T-helper 17 cell (primary cell): ENCODE results near the gene BPTF. TPM values are rescaled to one million over a fixed set of nuclear protein-coding genes. Genes with fewer than 3 reads are reported as not detected.
"Not testable (repeated sequence)": the region's sequence is repeated elsewhere in the genome, so short reads cannot be mapped to it uniquely, and the experiment has no call there.

Experiments used
- ATAC-seq: fragments of 150-1000 bp; cut with Tn5 transposase; 2 replicates; pipeline ENCODE4 v1.10.0; 2021; ENCODE audit warnings: mild to moderate bottlenecking, moderate library complexity
- DNase-seq, 3 donors: peaks; one replicate each; pipeline versions ENCODE4 v3.0.0 to v3.0.0-alpha.2; 2020 to 2021
- H3K9me3 ChIP-seq: one replicate; pipeline ENCODE4 v1.7.0; 2013; ENCODE audit warnings: low read length, mild to moderate bottlenecking; ENCODE audit not compliant: control insufficient read depth, poor library complexity, severe bottlenecking
- H3K27ac Mint-ChIP-seq: one replicate; pipeline ENCODE4 v1.8.0; 2022; ENCODE audit warnings: mild to moderate bottlenecking, moderate library complexity, mixed read lengths
- H3K27me3 Mint-ChIP-seq: one replicate; pipeline ENCODE4 v1.8.0; 2022; ENCODE audit warnings: mixed read lengths
- H3K36me3 Mint-ChIP-seq: one replicate; pipeline ENCODE4 v1.8.0; 2022; ENCODE audit warnings: low read depth, mixed read lengths
- H3K4me1 Mint-ChIP-seq: one replicate; pipeline ENCODE4 v1.8.0; 2022; ENCODE audit warnings: mild to moderate bottlenecking, mixed read lengths
- H3K4me3 Mint-ChIP-seq: one replicate; pipeline ENCODE4 v1.8.0; 2022; ENCODE audit warnings: mild to moderate bottlenecking, moderate library complexity, mixed read lengths
- total RNA-seq, 4 donors: library from RNA in 2 of 4; stranded (reverse) in 2 of 4; gene quantifications; one replicate each; pipeline ENCODE4 v1.2.3 and lab custom pipeline; 2022 to 2026

BPTF gene
- total RNA-seq, 2 donors from 2014 or later, result 138 to 145 TPM

DNA sequence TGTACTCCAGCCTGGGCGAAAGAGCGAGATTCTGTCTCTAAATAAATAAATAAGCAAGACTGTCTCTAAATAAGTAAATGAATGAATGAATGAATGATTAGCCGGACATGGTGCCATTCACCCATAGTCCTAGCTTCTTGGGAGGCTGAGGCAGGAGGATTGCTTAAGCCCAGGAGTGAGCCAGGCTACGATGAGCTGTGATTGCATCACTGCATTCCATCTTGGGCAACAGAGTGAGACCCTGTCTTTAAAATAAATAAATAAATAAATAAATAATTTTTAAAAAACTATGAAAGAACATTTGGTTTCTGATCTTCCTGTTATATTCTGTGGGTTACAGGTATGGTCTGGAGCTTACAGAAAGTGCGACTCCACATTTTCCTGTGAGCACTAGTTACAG is 105.9 kb downstream of the BPTF start:
- H3K4me1 Mint-ChIP-seq, result no peaks in the 10 kb centered on the region
- H3K27ac Mint-ChIP-seq, result no peak overlapping the region
- H3K27me3 Mint-ChIP-seq, result no peaks in the 10 kb centered on the region
- DNase-seq (no peak), ATAC-seq (no peak)
- H3K9me3 ChIP-seq, result no peaks in the 10 kb centered on the region
- no peaks in the 10 kb centered on the region for H3K36me3 Mint-ChIP-seq
- H3K4me3 Mint-ChIP-seq, result no peak overlapping the region

DNA sequence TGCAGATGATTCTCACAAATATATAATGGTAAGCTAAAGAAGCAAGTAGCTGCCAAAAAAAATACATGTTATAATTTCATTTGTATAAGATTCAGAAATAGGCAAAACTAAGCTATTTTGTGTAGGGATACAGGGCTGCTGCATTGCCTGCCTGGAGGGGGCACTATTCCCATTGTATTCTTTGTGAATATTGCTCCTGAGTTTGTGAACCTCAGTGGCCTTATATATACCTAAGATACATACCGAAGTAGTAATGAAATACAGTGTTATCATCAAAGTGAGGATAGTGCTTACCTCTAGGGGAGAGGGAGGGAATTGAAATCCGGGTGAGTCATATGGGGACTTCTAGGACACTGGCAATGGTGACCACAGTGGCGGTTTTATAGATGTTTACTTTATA is 117.5 kb downstream of the BPTF start:
- no peaks in the 10 kb centered on the region for H3K27me3 Mint-ChIP-seq

DNA sequence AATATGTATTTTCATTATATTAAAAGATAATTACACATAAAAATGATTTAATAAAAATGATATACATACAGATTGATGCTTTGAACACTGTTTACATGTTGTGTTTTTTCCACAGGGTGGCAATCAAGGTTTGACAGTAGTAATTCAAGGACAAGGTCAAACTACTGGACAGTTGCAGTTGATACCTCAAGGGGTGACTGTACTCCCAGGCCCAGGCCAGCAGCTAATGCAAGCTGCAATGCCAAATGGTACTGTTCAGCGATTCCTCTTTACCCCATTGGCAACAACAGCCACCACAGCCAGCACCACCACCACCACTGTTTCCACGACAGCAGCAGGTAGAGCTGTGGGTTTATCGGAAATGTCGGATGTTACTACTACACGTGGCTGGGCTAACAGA is 118.7 kb downstream of the BPTF start:
- Mint-ChIP-seq H3K4me3 (no peak overlapping the region), H3K27ac (no peak overlapping the region), H3K4me1 (peaks cover 6% of the 10 kb centered on the region), H3K36me3 (peaks cover 17% of the 10 kb centered on the region), H3K27me3 (no peaks in the 10 kb centered on the region)
- DNase-seq, result no peak
- ATAC-seq, result no peak
- H3K9me3 ChIP-seq, result no peaks in the 10 kb centered on the region

More for the DNA sequence above, 117.5 kb downstream of the BPTF start:
- no peak for ATAC-seq
- H3K27ac Mint-ChIP-seq, result no peak overlapping the region
- no peaks in the 10 kb centered on the region for H3K9me3 ChIP-seq
- H3K36me3 Mint-ChIP-seq, result peaks cover 13% of the 10 kb centered on the region
- H3K4me1 Mint-ChIP-seq, result peaks cover 6% of the 10 kb centered on the region
- no peak for DNase-seq
- H3K4me3 Mint-ChIP-seq, result no peak overlapping the region

DNA sequence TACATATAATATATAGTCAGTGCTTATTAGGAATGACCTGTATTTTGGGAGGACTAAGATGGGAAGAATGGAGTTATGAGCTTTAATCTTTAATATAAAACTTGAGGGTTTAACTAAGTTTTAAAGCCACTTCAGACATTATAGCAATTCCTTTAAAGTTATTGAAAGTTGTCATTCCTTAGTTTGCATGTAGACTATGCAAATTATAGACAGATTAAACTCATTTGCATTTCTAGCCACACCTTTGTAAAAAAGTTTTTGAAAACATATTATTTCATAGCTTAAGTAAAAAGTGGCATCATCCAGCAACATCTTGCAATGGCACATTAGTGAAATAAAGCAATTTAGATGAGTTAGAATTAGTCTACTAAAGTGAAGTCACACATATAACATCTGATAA is 121.2 kb downstream of the BPTF start:
- no peak for DNase-seq
- Mint-ChIP-seq H3K4me3 (no peak overlapping the region), H3K27ac (no peak overlapping the region), H3K36me3 (peaks cover 17% of the 10 kb centered on the region), H3K27me3 (no peaks in the 10 kb centered on the region), H3K4me1 (peaks cover 9% of the 10 kb centered on the region)
- no peak for ATAC-seq
- no peaks in the 10 kb centered on the region for H3K9me3 ChIP-seq

DNA sequence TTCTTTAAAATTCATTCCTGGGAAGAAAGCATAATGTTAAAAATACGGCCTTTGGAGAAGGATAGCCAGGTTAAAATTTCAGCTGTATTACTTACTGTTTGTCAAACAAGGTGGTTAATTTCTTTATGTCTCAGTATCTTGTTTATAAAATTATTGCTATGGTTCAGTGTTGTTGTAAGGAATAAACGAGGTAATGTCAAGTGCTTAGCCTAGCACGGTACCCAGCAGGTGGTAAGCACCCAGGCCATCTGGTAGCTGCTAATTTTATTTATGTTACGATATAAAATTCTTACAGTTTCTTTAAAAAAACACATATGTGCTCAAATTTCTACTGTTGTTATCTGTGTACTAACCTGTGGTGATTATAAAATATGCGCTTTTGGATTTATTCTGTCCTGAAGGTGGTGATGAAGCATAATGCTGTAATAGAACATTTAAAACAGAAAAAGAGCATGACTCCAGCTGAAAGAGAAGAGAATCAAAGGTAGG is 122.1 kb downstream of the BPTF start:
- Mint-ChIP-seq H3K27me3 (no peaks in the 10 kb centered on the region), H3K4me3 (no peak overlapping the region), H3K4me1 (peaks cover 9% of the 10 kb centered on the region), H3K27ac (no peak overlapping the region), H3K36me3 (peaks cover 17% of the 10 kb centered on the region)
- ATAC-seq (no peak), DNase-seq (no peak)
- H3K9me3 ChIP-seq, result no peaks in the 10 kb centered on the region

DNA sequence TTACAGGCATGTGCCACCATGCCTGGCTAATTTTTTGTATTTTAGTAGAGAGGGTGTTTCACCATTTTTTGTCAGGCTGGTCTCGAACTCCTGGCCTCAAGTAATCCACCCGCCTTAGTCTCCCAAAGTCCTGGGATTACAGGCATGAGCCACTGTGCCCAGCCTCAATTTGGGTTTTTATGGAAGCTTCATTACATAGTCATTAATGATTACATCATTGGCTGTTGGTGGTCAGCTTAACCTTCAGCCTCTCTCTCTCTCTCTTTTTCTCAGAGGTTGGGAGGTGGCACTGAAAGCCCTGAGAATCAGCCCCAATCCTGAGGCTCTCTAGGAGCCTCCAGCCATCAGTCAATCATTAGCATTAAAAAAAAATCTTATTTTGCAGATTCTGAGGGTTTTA is 125.6 kb downstream of the BPTF start:
- Mint-ChIP-seq H3K27ac (no peak overlapping the region), H3K36me3 (peaks cover 6% of the 10 kb centered on the region)
- DNase-seq, result no peak

DNA sequence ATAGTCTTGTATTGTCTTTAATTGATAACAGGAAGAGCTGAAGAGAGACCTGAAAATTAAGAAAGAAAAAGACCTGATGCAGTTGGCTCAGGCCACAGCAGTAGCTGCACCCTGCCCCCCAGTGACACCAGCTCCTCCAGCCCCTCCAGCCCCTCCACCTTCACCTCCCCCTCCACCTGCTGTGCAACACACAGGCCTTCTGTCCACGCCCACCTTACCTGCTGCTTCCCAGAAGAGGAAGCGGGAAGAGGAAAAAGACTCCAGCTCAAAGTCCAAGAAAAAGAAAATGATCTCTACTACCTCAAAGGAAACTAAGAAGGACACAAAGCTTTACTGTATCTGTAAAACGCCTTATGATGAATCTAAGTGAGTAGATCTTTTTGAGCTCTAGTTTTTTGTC is 134.2 kb downstream of the BPTF start:
- Mint-ChIP-seq H3K4me1 (peaks cover 7% of the 10 kb centered on the region), H3K27ac (no peak overlapping the region), H3K27me3 (no peaks in the 10 kb centered on the region), H3K4me3 (no peak overlapping the region), H3K36me3 (peaks cover 3% of the 10 kb centered on the region)
- DNase-seq (no peak), ATAC-seq (no peak)
- no peaks in the 10 kb centered on the region for H3K9me3 ChIP-seq

More for the DNA sequence above, 125.6 kb downstream of the BPTF start:
- no peak overlapping the region for H3K4me3 Mint-ChIP-seq
- peaks cover 4% of the 10 kb centered on the region for H3K4me1 Mint-ChIP-seq
- no peak for ATAC-seq
- no peaks in the 10 kb centered on the region for H3K27me3 Mint-ChIP-seq
- H3K9me3 ChIP-seq, result no peaks in the 10 kb centered on the region

DNA sequence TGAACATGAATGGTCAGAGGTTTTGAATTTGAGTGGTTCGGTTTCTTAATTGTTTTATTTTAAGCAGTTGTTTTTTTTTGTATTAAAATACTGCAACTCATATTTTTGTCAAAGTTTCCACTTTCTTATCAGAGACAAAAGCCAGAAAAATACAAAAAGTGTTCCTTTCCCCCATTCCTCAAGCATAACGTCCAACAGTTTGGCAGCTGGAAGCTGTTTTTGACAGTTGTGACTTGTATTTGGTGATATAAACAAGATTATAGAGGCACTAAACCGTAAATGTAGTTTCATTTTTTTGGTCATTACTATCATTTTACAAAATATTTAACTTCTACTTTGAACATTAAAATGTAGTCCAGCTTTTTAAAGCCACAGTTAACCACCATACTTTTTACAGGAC is 135.0 kb downstream of the BPTF start:
- H3K27ac Mint-ChIP-seq, H3K27me3 Mint-ChIP-seq, H3K9me3 ChIP-seq, H3K4me1 Mint-ChIP-seq, H3K4me3 Mint-ChIP-seq, DNase-seq, H3K36me3 Mint-ChIP-seq, ATAC-seq: not testable (repeated sequence)

DNA sequence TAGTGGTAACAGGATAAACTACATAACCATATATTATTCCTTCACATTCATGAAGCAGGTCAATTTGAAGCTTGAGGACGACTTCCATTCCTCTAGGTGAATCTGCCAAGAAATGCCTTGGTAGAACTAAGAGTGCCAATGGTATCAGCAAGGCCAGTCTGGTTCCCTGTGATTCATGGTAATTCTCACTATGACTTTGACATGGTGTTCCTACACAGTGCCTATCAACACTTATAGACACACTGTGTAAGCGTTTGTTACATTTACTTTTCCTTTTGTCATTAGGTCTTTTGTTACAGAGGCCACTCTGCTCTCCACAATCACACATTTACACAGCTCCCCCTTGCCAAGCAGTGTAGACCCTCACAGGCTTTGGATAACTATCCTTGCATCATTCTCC is 136.9 kb downstream of the BPTF start:
- DNase-seq, H3K4me1 Mint-ChIP-seq, H3K27me3 Mint-ChIP-seq, H3K4me3 Mint-ChIP-seq, ATAC-seq, H3K9me3 ChIP-seq, H3K36me3 Mint-ChIP-seq: not testable (repeated sequence)
- peak overlapping the region; percentile 78 for H3K27ac Mint-ChIP-seq

DNA sequence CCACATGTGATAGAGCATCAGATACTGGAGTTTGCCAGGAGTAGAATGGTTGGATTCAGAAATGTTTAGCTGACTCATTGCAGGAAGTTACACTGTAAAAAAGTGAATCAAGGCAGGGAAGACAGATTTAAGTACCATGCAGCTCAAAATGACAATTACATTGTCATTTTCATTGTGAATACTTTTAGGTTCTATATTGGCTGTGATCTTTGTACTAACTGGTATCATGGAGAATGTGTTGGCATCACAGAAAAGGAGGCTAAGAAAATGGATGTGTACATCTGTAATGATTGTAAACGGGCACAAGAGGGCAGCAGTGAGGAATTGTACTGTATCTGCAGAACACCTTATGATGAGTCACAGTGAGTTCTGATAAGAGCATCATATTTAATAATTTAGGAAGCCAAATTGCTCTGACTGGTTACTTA is 137.9 kb downstream of the BPTF start:
- H3K27ac Mint-ChIP-seq, result peak overlapping the region; percentile 78
- peak; percentile 41 to 48 (median 45) for DNase-seq
- H3K36me3 Mint-ChIP-seq, H3K27me3 Mint-ChIP-seq, H3K9me3 ChIP-seq, H3K4me1 Mint-ChIP-seq, H3K4me3 Mint-ChIP-seq: not testable (repeated sequence)
- ATAC-seq, result peak; percentile 99

DNA sequence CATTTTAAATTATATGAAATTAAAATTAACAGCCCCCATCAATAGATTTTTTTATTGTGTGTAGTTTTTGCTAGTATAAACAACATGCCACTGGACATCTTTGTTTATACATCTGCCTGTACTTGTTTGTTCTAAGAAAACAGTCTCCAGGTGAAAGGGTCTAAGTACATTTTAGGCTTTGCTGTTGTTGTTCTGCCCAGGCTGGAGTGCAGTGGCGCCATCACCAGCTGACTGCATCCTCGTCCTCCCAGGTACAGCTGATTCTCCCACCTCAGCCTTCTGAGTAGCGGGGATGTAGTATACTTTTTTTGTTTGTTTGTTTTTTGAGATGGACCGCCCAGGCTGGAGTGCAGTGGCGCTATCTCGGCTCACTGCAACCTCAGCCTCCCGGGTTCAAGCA is 145.5 kb downstream of the BPTF start:
- Mint-ChIP-seq H3K4me3 (no peak overlapping the region), H3K27me3 (no peaks in the 10 kb centered on the region), H3K27ac (no peak overlapping the region), H3K4me1 (no peaks in the 10 kb centered on the region), H3K36me3 (no peaks in the 10 kb centered on the region)
- DNase-seq (no peak), ATAC-seq (no peak)
- H3K9me3 ChIP-seq, result no peaks in the 10 kb centered on the region

DNA sequence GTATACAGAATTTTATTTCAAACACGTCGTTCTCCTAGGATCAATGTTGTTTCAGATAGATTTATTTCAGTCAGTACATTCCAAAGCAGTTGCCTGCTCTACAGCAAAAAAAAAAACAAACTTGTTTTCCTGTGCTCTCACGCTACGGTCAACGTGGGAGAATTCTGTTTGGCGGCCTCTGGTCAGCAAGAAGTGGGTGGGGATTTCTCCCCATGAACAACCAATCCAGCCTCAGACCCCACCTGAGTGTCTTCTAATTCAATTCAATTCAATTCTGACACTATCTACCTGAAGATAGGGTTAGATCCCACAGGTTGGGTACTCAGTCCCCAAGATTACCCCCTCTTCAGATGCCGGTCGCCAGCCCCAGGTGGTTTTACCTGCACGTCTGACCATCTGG is 148.9 kb downstream of the BPTF start:
- H3K4me3 Mint-ChIP-seq, result no peak overlapping the region
- no peaks in the 10 kb centered on the region for H3K27me3 Mint-ChIP-seq
- no peak for ATAC-seq
- H3K27ac Mint-ChIP-seq, result no peak overlapping the region
- no peaks in the 10 kb centered on the region for H3K9me3 ChIP-seq
- no peaks in the 10 kb centered on the region for H3K36me3 Mint-ChIP-seq
- no peaks in the 10 kb centered on the region for H3K4me1 Mint-ChIP-seq
- DNase-seq, result no peak

DNA sequence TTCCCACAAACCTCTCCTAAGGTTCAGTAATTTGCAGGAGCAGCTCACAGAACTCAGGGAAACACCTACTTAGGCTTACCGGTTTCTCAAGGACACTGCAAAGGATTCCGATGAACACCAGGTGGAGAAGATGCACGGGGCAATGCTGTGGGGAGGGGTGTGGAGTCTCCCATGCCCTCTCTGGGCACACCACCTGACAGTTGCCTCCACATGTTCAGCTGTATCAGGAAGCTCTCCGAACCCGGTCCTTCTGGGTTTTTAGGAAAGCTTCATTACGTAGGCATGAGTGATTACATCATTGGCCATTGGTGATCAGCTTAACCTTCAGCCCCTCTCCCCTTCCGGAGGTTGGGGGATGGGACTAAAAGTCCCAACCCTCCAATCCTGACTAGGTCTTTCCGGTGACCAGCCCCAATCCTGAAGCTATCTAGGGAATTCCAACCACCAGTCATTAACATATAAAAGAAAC is 149.3 kb downstream of the BPTF start:
- Mint-ChIP-seq H3K36me3 (no peaks in the 10 kb centered on the region), H3K27me3 (no peaks in the 10 kb centered on the region), H3K27ac (no peak overlapping the region), H3K4me3 (peak overlapping the region; percentile 36), H3K4me1 (no peaks in the 10 kb centered on the region)
- H3K9me3 ChIP-seq, result no peaks in the 10 kb centered on the region
- no peak for ATAC-seq
- DNase-seq, result no peak

DNA sequence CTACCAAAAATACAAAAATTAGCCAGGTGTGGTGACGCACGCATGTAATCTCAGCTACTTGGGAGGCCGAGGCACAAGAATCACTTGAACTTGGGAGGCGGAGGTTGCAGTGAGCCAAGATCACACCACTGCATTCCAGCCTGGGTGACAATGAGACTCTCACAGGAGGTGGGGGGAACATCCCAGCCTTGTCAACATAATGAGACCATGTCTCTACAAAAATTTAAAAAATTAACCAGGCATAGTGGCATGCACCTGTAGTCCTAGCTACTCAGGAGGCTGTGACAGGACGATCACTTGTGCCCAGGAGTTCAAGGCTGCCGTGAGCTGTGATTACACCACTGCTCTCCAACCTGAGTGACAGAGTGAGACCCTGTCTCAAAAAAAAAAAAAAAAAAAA is 151.0 kb downstream of the BPTF start:
- H3K4me3 Mint-ChIP-seq, H3K9me3 ChIP-seq, H3K36me3 Mint-ChIP-seq, DNase-seq, ATAC-seq, H3K4me1 Mint-ChIP-seq, H3K27me3 Mint-ChIP-seq, H3K27ac Mint-ChIP-seq: not testable (repeated sequence)
